Embryonic facial prominence (tissue), 1 donor: Measurements from ENCODE around the gene TNPO3.
"Not testable (repeated sequence)": the region's sequence is repeated elsewhere in the genome, so short reads cannot be mapped to it uniquely, and the experiment has no call there.

Experiments used
- DNase-seq: peaks from one replicate; pipeline ENCODE4 v3.0.0-alpha.2; 2016; ENCODE audit errors: extremely low spot score

TNPO3 gene

DNA sequence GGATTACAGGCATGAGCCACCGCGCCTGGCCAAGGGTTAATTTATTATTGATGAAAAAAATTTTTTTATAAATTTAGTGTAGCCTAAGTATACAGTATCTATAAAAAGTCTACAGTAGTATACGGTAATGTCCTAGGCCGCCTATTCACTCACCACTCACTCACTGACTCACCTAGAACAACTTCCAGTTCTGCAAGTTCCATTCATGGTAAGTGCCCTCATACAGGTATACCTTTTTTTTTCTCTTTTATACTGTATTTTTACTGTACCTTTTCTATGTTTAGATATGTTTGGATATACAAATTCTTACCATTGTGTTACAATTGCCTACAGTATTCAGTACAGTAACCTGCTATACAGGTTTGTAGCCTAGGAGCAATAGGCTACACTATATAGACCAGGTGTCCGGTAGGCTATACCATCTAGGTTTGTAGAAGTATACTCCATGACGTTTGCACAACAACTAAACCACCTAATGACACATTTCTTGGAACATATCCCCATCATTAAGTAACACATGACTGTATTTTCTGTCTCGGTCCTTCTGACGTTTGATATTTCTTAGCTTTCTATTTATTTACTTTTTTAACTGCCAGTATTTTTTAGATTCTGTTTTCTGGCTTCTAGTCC lies 93.8 kb downstream of the TNPO3 start:
- DNase-seq = no peak

DNA sequence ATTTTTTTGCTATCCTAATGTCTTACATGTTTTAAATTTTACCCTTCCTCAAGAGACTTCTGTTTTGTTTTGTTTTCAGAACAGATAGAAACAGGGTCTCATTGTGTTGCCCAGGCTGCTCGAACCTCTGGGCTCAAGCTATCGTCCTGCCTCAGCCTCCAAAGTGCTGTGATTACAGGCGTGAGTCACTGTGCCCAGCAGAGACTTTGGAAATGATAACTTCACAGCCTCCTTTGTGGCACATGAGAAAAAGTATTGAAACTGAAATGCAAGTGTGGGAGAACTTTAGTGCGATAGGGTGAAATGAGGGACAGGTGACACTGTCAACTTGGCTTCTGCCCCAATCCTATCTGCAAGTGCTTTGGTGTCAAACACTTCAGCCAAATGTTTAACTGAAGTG lies 95.6 kb downstream of the TNPO3 start:
- DNase-seq = no peak

GRCh38 chr7:128955981-128956380 lies 98.9 kb downstream of the TNPO3 start:
- DNase-seq = no peak

- DNase-seq = no peak
These were observed 99.8 kb downstream of the TNPO3 start for GRCh38 chr7:128954830-128955802.

DNA sequence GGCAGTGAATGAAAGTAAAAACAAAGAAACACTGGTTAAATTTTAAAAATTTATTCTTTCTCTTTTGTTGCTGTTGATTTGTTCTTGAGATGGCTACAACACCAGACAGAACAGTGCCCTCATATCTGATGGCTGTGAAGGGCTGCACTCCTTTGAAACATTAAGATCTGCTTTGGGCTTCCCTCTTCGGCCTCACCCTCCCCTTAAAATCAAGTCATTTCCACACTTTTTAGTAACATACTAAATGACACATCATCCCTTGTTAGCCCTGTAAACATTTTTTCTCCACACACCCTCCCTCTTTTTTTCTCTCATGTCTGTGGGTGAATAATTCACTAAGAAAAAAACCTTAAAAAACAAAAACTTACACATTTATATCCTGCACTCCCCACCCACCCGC lies 100.8 kb downstream of the TNPO3 start:
- DNase-seq = no peak

DNA sequence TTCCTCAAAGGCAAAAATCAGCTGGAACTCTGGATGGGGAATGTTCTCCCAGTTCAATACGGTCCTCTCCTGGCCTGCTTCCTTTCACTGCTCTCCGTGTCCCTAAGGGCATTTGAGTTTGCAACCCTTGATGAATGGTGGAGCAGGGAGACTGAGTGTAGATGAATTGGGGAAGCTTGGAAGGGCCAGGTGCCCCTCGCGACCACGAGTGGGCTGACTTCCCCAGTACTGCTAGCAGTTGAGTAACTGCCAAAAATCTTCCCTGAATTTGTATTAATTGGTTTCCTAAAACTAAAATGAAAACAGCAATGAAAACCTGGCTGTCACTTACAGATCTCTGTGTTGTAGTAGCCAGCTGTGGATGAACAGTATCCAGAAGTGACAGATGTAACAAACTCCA lies 103.6 kb downstream of the TNPO3 start:
- DNase-seq = no peak

DNA sequence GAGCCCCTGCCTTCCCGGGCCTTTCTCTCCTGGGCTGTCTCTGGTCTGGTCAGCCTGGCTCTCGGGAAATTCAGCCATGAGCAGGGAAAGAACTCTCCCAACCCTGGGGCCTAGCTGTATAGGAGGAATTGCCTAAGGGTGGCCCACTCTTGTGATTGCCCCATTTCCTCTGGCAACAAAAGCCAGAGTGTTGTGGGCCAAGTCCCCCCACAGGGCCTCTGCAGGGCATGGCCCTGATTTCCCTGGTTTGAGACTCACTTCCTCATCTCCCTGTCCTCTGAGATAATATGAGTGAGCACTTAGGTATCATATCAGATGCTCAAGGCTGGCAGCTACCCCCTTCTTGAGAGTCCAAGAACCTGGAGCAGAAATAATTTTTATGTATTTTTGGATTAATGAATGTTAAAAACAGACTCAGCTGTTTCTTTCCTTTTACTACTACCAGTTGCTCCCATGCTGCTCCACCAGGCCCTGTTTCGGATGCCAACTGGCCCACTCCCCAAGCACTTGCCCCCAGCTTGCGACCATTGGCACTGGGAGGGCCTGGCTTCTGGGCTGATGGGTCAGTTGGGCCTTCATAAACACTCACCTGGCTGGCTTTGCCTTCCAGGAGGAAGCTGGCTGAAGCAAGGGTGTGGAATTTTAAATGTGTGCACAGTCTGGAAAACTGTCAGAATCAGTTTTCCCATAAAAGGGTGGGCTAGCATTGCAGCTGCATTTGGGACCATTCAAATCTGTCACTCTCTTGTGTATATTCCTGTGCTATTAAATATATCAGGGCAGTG lies 105.7 kb downstream of the TNPO3 start:
- DNase-seq = no peak

GRCh38 chr7:128948312-128948973 lies 106.5 kb downstream of the TNPO3 start:
- DNase-seq = no peak

- DNase-seq = no peak
These were observed 107.1 kb downstream of the TNPO3 start for GRCh38 chr7:128947854-128948253.

DNA sequence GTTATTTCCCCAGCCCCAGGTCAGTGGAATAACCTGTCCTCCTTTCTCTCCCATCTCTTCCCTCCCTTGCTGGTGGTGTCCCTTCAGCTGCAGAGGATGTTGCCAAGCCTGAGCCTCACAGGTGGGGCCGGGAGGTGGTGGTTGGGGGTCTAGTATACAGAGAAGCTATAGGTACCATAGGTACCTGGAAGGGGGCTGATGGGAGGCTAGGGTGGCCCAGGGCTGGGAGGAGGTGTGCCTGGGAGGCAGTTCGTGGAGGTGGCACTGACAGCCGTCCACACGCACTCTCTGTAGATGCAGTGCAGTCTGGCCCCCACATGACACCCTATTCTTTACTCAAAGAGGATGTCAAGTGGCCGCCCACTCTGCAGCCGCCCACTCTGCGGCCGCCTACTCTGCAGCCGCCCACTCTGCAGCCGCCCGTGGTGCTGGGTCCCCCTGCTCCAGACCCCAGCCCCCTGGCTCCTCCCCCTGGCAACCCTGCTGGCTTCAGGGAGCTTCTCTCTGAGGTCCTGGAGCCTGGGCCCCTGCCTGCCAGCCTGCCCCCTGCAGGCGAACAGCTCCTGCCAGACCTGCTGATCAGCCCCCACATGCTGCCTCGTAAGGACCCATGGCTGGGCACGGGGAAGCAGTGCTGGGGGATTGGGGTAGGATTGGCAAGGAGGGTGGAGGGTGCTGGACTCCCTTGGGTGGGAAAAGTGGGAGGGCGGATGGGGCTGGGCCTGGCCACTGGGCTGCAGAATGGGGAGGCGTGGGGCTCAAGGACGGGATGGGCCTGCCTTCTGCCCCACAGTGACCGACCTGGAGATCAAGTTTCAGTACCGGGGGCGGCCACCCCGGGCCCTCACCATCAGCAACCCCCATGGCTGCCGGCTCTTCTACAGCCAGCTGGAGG lies 107.7 kb downstream of the TNPO3 start:
- no peak for DNase-seq

DNA sequence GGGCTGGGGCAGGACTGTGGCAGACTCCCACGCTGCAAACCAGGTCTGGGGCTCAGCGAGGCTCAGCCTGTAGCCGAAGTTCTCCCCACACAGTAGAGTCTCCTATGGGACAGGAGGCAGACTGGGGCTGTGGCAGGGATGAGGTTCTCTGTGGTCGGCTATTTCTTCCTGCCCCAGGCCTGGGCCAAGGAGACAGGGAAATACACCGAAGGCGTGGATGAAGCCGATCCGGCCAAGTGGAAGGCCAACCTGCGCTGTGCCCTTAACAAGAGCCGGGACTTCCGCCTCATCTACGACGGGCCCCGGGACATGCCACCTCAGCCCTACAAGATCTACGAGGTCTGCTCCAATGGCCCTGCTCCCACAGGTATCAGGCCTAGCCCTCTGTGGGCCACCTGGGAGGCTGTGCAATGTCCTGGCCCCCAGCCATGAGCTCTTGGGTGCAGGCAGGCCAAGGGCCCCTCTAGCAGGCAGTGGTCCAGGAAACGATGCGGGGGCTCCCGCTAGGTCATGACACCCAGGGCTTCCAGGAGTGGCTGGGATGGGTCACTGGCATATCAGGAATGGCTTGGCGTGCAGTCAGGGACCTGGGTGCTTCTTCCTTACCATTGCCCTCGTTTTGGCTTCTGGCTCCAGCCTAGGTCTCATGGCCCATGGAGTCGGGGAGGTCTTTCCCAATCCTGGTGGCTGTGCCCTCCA lies 109.1 kb downstream of the TNPO3 start:
- no peak for DNase-seq

- DNase-seq = no peak
These were observed 110.2 kb downstream of the TNPO3 start for GRCh38 chr7:128944487-128945236.

DNA sequence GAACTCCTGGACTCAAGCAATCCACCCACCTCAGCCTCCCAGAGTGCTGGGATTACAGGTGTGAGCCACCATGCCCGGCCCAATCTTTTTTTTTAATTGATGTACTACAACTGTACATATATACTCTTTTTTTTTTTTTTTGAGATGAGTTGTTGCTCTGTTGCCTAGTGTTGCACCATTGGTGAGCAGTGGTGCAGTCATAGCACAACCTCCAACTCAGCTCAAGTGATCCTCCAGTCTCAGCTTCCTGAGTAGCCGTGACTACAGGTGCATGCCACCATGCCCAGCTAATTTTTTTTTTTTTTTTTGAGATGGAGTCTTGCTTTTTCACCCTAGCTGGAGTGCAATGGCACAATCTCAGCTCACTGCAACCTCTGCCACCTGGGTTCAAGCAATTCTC lies 111.7 kb downstream of the TNPO3 start:
- DNase-seq = not testable (repeated sequence)

- no peak for DNase-seq
These were observed 112.9 kb downstream of the TNPO3 start for GRCh38 chr7:128941946-128942526.

GRCh38 chr7:128941323-128941890 lies 113.5 kb downstream of the TNPO3 start:
- no peak for DNase-seq

DNA sequence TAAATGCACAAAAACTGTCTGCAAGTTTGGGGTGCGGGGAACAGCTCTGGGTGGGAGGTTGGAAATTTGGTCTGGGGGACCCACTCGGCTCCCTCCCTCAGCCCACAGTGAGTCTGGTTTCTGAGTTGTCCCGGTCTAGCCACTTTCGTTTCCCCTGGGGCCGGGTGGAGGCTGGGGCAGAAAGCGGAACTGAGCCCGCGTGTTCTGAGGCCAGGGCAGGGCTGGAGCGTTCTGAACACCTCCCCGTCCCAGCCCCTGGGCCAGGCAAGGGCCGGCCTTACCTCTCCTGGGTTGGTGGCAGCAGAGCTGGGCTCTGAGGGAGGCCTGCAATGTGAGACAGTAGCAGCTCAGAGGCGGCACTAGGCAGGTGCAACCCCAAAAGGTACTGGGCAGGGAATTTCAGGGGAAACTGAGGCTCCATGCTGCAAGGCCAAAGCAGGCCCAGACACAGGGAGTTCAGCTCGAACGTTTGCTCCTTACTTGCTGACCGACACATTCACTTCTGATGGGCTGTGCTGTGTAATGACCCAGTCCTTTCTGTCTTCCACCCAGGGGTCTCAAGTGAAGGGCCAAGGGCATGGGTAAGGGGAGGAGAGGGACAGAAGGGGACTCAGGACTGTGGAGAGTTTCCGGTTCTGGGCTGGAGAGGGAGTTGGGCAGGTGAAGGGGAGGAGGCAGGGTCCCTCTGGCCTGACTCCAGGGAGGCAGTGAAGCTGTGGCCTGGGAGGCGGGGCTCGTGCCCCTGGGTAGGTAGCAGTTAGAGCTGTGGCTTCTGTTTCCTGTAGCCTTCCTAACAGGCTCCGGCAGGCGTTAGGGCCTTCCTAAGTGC lies 114.2 kb downstream of the TNPO3 start:
- DNase-seq = no peak

GRCh38 chr7:128939861-128940410 lies 115.0 kb downstream of the TNPO3 start:
- no peak for DNase-seq
